SK-N-SH (cell line): ENCODE data around the gene ARHGEF17. TPM values are rescaled to one million over a fixed set of nuclear protein-coding genes. Genes with fewer than 3 reads are reported as not detected.

Experiments used
- CTCF ChIA-PET: fragments of 300-600, 350-600 bp; formaldehyde crosslinking; extraction: SDS; loops from one replicate; lab custom pipeline; 2021; lab: Yijun Ruan, JAX
- POLR2A ChIA-PET: fragments of 350-600 bp; sonication (Branson Sonifier 250); formaldehyde crosslinking; extraction: SDS; loops from one replicate; lab custom pipeline; 2020; ENCODE audit warnings: antibody characterized with exemption, inconsistent platforms; lab: Yijun Ruan, JAX
- DNase-seq: peaks from one replicate; pipeline ENCODE4 v3.0.0; 2012
- H2AFZ ChIP-seq: fragments of 200-600 bp; sonication (generic); 2 replicates; pipeline ENCODE4 v1.8.1; 2016; ENCODE audit warnings: antibody characterized with exemption, mild to moderate bottlenecking, low read depth
- H3F3A ChIP-seq: fragments of 200-600 bp; sonication (generic); replicated peaks from 2 replicates; pipeline ENCODE3; 2016; ENCODE audit warnings: antibody characterized with exemption, mild to moderate bottlenecking; ENCODE audit not compliant: insufficient read depth
- H3K27ac ChIP-seq, 2 experiments: fragments of 200-500 bp in 1 of 2; fragments of 200-600 bp in 1 of 2; sonication (Bioruptor generic) in 1 of 2; sonication (generic), shearing (Covaris generic) in 1 of 2; 2 replicates each; pipeline versions ENCODE4 v1.5.1 to v1.6.1; 2014 to 2016; ENCODE audit warnings: low read depth in 2 of 2, inconsistent platforms in 1 of 2, low read length in 1 of 2, mild to moderate bottlenecking in 1 of 2, mixed read lengths in 1 of 2
- H3K27me3 ChIP-seq: fragments of 200-600 bp; sonication (generic), shearing (Covaris generic); 2 replicates; pipeline ENCODE4 v1.6.1; 2016; ENCODE audit warnings: mixed run types; ENCODE audit not compliant: insufficient read depth
- H3K36me3 ChIP-seq, 2 experiments: fragments of 200-500 bp in 1 of 2; fragments of 200-600 bp in 1 of 2; sonication (Bioruptor generic) in 1 of 2; sonication (generic) in 1 of 2; replicated peaks in 1 of 2; 2 replicates each; pipeline versions ENCODE3 to v1.5.1; 2014 to 2016; ENCODE audit warnings: low read length in 1 of 2, mild to moderate bottlenecking in 1 of 2; ENCODE audit not compliant: insufficient read depth in 2 of 2, control insufficient read depth in 1 of 2
- H3K4me1 ChIP-seq, 2 experiments: fragments of 200-500 bp in 1 of 2; fragments of 200-600 bp in 1 of 2; sonication (Bioruptor generic) in 1 of 2; sonication (generic), shearing (Covaris generic) in 1 of 2; 2 replicates each; pipeline versions ENCODE4 v1.5.1 to v1.6.1; 2014 to 2016; ENCODE audit warnings: low read depth in 1 of 2, low read length in 1 of 2, mixed run types in 1 of 2; ENCODE audit not compliant: insufficient read depth in 2 of 2, control insufficient read depth in 1 of 2
- H3K4me2 ChIP-seq: fragments of 200-600 bp; sonication (generic), shearing (Covaris generic); 2 replicates; pipeline ENCODE4 v1.6.1; 2017; ENCODE audit warnings: mixed run types
- H3K4me3 ChIP-seq, 2 experiments: fragments of 200-500 bp in 1 of 2; fragments of 200-600 bp in 1 of 2; sonication (Bioruptor generic) in 1 of 2; sonication (generic), shearing (Covaris generic) in 1 of 2; 2 replicates each; pipeline versions ENCODE4 v1.5.1 to v1.8.1; 2014 to 2016; ENCODE audit warnings: low read depth in 2 of 2, inconsistent platforms in 1 of 2, low read length in 1 of 2, mild to moderate bottlenecking in 1 of 2, mixed read lengths in 1 of 2, moderate library complexity in 1 of 2
- H3K79me2 ChIP-seq: fragments of 200-600 bp; sonication (generic); 2 replicates; pipeline ENCODE4 v1.8.1; 2017; ENCODE audit warnings: mild to moderate bottlenecking; ENCODE audit not compliant: insufficient read depth
- H3K9ac ChIP-seq: fragments of 200-600 bp; sonication (generic); 2 replicates; pipeline ENCODE4 v1.6.1; 2017; ENCODE audit warnings: mixed run types
- H3K9me2 ChIP-seq: fragments of 200-600 bp; sonication (generic); 2 replicates; pipeline ENCODE4 v1.6.1; 2017; ENCODE audit warnings: mixed run types
- H3K9me3 ChIP-seq: fragments of 200-600 bp; sonication (generic); 2 replicates; pipeline ENCODE4 v1.6.1; 2017; ENCODE audit warnings: mixed run types, mild to moderate bottlenecking, moderate library complexity
- H4K20me1 ChIP-seq: fragments of 200-600 bp; sonication (generic); 2 replicates; pipeline ENCODE4 v1.6.1; 2017; ENCODE audit warnings: mild to moderate bottlenecking, mixed run types; ENCODE audit not compliant: insufficient read depth
- CHD2 ChIP-seq: fragments of 150-350 bp; IDR thresholded peaks from 2 replicates; pipeline ENCODE4 v1.6.1; 2018; ENCODE audit warnings: low read length; ENCODE audit not compliant: partially characterized antibody
- FOXM1 ChIP-seq: IDR thresholded peaks from 2 replicates; pipeline ENCODE4 v1.4.0; 2012; ENCODE audit warnings: low read depth, mild to moderate bottlenecking
- MXI1 ChIP-seq: IDR thresholded peaks from 2 replicates; pipeline ENCODE4 v1.6.1; 2012; ENCODE audit warnings: mild to moderate bottlenecking, low read depth, low read length, improper control_type of control experiment
- NFIC ChIP-seq: IDR thresholded peaks from 2 replicates; pipeline ENCODE4 v1.4.0; 2012; ENCODE audit warnings: borderline replicate concordance
- NRF1 ChIP-seq: IDR thresholded peaks from 2 replicates; pipeline ENCODE4 v1.6.1; 2012; ENCODE audit warnings: low read depth, mild to moderate bottlenecking, low read length
- POLR2AphosphoS5 ChIP-seq: IDR thresholded peaks from 2 replicates; pipeline ENCODE4 v1.6.1; 2012; ENCODE audit warnings: low read depth, low read length
- RXRA ChIP-seq: IDR thresholded peaks from 2 replicates; pipeline ENCODE4 v1.4.0; 2012; ENCODE audit warnings: low read depth, mild to moderate bottlenecking, borderline replicate concordance
- TAF1 ChIP-seq: IDR thresholded peaks from 2 replicates; pipeline ENCODE4 v1.6.1; 2012; ENCODE audit warnings: low read depth, mild to moderate bottlenecking, low read length, moderate library complexity, borderline replicate concordance
- WGBS: methylation state at CpG from one replicate; pipeline ENCODE4 v1.1.6; 2017; ENCODE audit warnings: low lambda C conversion rate; 5-methylcytosine and 5-hydroxymethylcytosine counted together
- polyA plus RNA-seq, 3 experiments: library from polyadenylated mRNA; depleted of rRNA; stranded (reverse); fragments of >200 nt; gene quantifications; 2 replicates each; pipeline ENCODE4 v1.2.3, GENCODE V29; 2012
- TF ChIP-seq, protein P1 (sequence below): IDR thresholded peaks from 2 replicates; pipeline ENCODE4; 2012
- TF ChIP-seq, protein P2 (sequence below): IDR thresholded peaks from 2 replicates; pipeline ENCODE4 v1.4.0; 2012; ENCODE audit warnings: low read depth

ARHGEF17 gene, protein sequence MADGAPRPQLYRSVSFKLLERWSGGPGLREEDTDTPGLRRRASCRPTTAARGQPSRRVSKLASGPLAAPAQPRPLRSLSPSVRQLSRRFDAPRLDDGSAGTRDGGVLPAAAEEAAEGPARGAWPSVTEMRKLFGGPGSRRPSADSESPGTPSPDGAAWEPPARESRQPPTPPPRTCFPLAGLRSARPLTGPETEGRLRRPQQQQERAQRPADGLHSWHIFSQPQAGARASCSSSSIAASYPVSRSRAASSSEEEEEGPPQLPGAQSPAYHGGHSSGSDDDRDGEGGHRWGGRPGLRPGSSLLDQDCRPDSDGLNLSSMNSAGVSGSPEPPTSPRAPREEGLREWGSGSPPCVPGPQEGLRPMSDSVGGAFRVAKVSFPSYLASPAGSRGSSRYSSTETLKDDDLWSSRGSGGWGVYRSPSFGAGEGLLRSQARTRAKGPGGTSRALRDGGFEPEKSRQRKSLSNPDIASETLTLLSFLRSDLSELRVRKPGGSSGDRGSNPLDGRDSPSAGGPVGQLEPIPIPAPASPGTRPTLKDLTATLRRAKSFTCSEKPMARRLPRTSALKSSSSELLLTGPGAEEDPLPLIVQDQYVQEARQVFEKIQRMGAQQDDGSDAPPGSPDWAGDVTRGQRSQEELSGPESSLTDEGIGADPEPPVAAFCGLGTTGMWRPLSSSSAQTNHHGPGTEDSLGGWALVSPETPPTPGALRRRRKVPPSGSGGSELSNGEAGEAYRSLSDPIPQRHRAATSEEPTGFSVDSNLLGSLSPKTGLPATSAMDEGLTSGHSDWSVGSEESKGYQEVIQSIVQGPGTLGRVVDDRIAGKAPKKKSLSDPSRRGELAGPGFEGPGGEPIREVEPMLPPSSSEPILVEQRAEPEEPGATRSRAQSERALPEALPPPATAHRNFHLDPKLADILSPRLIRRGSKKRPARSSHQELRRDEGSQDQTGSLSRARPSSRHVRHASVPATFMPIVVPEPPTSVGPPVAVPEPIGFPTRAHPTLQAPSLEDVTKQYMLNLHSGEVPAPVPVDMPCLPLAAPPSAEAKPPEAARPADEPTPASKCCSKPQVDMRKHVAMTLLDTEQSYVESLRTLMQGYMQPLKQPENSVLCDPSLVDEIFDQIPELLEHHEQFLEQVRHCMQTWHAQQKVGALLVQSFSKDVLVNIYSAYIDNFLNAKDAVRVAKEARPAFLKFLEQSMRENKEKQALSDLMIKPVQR (N-terminal part only)
- polyA plus RNA-seq (2012; rRNA removed) = 45.9 and 48.4 TPM in 2 replicates
- polyA plus RNA-seq (2012; cell fraction: cytosol; rRNA removed) = 8.0 and 13.3 TPM in 2 replicates
- 273 and 324 TPM in 2 replicates for polyA plus RNA-seq (2012; cell fraction: nucleus; rRNA removed)

DNA sequence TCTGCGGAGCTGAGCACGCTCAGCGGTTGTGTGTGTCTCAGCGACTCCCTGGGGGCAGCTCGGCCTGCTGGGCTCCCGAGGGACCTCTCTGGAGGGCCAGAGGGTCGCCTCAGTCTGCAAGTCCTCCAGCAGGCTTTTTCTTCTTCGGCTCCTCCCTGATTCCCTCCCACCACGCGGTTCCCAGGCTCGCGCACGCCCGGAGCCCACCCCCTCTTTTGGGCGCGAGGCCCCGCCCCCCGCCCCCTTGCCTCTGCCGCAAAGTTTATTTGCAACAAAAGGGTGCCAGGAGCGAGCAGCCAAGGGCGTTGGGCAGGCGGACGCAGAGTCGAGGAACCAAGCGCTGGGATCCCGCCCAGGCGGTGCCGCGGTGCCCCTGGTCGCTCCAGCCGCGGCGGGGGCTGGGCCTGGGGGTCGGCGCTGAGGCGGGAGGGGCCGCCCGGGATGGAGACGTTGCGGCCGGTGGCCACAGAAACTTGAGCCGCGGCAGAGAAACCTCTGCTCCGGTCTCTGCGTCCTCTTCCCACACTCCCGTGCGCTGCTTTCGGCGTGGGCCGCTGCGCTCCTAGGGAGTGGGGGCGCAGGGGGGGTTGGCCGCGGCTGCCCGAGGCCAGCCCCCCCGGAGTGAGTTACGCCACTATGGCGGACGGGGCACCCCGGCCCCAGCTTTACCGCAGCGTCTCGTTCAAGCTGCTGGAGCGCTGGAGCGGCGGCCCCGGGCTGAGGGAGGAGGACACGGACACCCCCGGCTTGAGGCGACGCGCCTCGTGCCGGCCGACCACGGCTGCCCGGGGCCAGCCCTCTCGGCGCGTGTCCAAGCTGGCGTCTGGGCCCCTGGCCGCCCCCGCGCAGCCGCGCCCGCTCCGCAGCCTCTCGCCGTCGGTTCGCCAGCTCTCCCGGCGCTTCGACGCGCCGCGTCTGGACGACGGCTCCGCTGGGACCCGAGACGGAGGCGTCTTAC lies at the start of gene ARHGEF17:
ARHGEF17 (plus strand) TSS at position 274 of the 958 bp plus-strand sequence; CDS start at position 637, 363 bp downstream.
- peak; percentile 65 for TF ChIP-seq MXI1
- TF ChIP-seq, protein P1, sequence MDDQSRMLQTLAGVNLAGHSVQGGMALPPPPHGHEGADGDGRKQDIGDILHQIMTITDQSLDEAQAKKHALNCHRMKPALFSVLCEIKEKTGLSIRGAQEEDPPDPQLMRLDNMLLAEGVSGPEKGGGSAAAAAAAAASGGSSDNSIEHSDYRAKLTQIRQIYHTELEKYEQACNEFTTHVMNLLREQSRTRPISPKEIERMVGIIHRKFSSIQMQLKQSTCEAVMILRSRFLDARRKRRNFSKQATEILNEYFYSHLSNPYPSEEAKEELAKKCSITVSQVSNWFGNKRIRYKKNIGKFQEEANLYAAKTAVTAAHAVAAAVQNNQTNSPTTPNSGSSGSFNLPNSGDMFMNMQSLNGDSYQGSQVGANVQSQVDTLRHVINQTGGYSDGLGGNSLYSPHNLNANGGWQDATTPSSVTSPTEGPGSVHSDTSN = peak; percentile 3; the same call in 1 of the 2 replicates
- TF ChIP-seq FOXM1 = no peak
- TF ChIP-seq, protein P2, sequence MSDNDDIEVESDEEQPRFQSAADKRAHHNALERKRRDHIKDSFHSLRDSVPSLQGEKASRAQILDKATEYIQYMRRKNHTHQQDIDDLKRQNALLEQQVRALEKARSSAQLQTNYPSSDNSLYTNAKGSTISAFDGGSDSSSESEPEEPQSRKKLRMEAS = peak; percentile 64
- no peak for TF ChIP-seq RXRA
- TF ChIP-seq NFIC = 0 out of 2 replicates have a peak, but pooled peaks have one; percentile 3
- no peak for TF ChIP-seq CHD2
- peak; percentile 49 for TF ChIP-seq NRF1
- peak; percentile 67 for TF ChIP-seq TAF1
- peak; percentile 38; the same call in 1 of the 2 replicates for TF ChIP-seq POLR2AphosphoS5
- H3K9ac ChIP-seq = peak within 1 kb of the TSS; percentile 98
- peaks cover 6% of the 10 kb centered on the region for H3F3A ChIP-seq
- 2% methylated on average over 21 of the region's 105 CpGs for WGBS
- peak within 1 kb of the TSS; percentile 99 for H3K4me2 ChIP-seq
- H3K79me2 ChIP-seq = peaks cover 56% of the 10 kb centered on the region
- peaks cover 0 to 11% of the 10 kb centered on the region in 2 experiments for H3K36me3 ChIP-seq
- CTCF ChIA-PET = interaction anchor here (0.6 to 17.6 kb wide), 31 partner anchors 15 to 511 kb away, joined by 3 to 395 read pairs (median 6); no protein-coding TSS in a partner anchor
- peak within 1 kb of the TSS; percentile 78 for H2AFZ ChIP-seq
- H3K27me3 ChIP-seq = no peaks in the 10 kb centered on the region
- no peaks in the 10 kb centered on the region for H3K9me3 ChIP-seq
- H3K4me3 ChIP-seq = peak within 1 kb of the TSS; percentile 76 to 86
- H3K27ac ChIP-seq = peak within 1 kb of the TSS; percentile 93 to 97
- POLR2A ChIA-PET = interaction anchor here (0.6 to 3.2 kb wide), 6 partner anchors 10 to 57 kb away, joined by 3 to 19 read pairs (median 4); no protein-coding TSS in a partner anchor
- peak; percentile 91 for DNase-seq
- H3K9me2 ChIP-seq = no peaks in the 10 kb centered on the region
- peaks cover 41% of the 10 kb centered on the region for H4K20me1 ChIP-seq
- H3K4me1 ChIP-seq = peaks cover 39 to 48% of the 10 kb centered on the region in 2 experiments
